ENCODE measurements around the gene GSTT4.

The GSTT4 gene

DNA sequence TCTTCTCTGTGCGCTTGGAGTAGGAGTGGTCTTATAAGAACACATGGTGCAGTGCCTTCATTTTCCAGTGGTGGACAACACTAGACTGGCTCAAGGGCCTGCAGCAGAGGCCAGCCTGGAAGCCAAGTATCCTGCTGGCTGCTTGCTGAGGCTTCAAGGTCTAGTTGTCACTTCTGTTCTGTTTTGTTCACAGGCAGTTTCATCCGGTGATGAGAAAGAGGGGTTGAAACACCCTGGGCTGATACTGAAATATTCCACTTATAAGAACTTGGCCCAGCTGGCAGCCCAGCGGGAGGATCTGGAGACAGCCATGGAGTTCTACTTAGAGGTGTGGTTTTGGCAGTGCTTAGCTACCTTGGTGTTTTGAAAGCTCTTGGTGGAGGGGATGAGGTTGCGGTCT, 35.7 kb upstream of the GSTT4 start:
- no peak for DNase-seq
- no peak overlapping the region for H3K4me3 ChIP-seq (ENCODE audit: insufficient read depth, low read depth, low read length, poor library complexity, severe bottlenecking)
- no peaks in the 10 kb centered on the region for H3K4me1 ChIP-seq (ENCODE audit: control insufficient read depth, insufficient read depth, low read length, poor library complexity, severe bottlenecking)
- no peaks in the 10 kb centered on the region for H3K9me3 ChIP-seq (ENCODE audit: control insufficient read depth, low read length)
- no peak overlapping the region for H3K27ac ChIP-seq (ENCODE audit: insufficient read depth, low read length, poor library complexity, severe bottlenecking)
- no peaks in the 10 kb centered on the region for H3K27me3 ChIP-seq (replicated peaks; ENCODE audit: control insufficient read depth, insufficient read depth, low read length, poor library complexity, severe bottlenecking)
- peaks cover 70% of the 10 kb centered on the region for H3K36me3 ChIP-seq (ENCODE audit: control insufficient read depth, insufficient read depth, low read length)

DNA sequence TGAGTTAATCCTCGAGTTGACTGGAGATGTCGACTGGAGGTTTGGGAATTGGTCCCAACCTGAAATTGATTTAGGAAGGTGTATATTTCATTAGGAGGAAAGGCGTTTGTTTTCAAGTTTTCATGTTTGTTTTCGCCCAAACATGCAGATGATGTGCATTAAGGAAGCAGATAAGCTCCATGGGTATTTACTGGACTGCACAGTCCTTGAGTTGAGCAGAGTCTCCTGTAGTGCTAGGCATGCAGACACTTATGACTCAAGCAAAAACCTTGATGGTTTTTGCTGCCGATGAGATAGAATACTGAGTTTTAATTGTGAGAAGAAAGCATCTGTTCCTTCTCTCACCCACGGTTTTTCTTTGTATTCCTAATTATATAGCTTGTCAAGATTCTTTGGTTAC, 33.8 kb upstream of the GSTT4 start:
- H3K36me3 ChIP-seq (ENCODE audit: control insufficient read depth, insufficient read depth, low read length) = peaks cover 65% of the 10 kb centered on the region

DNA sequence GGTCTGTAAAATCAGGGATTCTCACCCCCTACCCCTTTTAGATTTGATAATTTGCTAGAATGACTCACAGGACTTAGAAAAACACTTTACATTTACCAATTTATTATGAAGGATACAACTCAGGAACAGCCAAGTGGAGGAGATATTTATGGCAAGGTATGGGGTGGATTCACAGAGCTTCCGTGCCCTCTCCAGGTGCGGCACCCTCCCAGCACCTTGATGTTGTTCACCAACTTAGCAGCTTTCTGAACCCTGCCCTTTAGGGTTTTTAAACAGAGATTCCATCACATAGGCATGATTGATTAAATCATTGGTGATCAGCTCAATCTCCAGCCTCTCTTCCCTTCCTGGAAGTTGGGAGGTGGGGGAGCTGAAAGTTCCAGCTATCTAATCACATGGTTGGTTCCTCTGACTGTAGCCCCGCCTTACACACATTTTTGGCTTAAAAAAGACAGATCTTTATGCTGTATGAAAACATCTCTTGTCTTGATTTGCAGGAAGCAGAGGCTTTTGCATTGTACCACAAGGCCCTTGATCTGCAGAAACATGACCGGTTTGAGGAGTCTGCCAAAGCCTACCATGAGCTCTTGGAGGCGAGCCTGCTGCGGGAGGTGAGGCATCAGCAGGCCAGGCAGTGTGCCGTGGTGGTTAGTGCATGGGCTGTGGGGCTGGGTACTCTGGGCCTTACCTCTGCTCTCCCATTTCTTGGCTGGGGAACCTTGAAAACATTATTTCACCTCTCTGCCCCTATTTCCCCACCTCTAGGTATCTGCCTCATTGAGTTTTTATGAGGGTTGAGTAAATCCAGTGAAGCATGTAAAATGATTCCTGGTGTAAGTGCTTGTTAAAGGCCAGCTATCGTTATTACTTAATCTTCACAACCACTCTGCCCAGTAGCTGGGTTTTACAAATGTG, 32.9 kb upstream of the GSTT4 start:
- H3K36me3 ChIP-seq (ENCODE audit: control insufficient read depth, insufficient read depth, low read length) = peaks cover 59% of the 10 kb centered on the region

More for the DNA sequence above, 33.8 kb upstream of the GSTT4 start:
- DNase-seq = no peak
- H3K4me1 ChIP-seq (ENCODE audit: control insufficient read depth, insufficient read depth, low read length, poor library complexity, severe bottlenecking) = no peaks in the 10 kb centered on the region
- H3K27ac ChIP-seq (ENCODE audit: insufficient read depth, low read length, poor library complexity, severe bottlenecking) = no peak overlapping the region
- H3K9me3 ChIP-seq (ENCODE audit: control insufficient read depth, low read length) = no peaks in the 10 kb centered on the region
- H3K27me3 ChIP-seq (replicated peaks; ENCODE audit: control insufficient read depth, insufficient read depth, low read length, poor library complexity, severe bottlenecking) = no peaks in the 10 kb centered on the region
- no peak overlapping the region for H3K4me3 ChIP-seq (ENCODE audit: insufficient read depth, low read depth, low read length, poor library complexity, severe bottlenecking)

DNA sequence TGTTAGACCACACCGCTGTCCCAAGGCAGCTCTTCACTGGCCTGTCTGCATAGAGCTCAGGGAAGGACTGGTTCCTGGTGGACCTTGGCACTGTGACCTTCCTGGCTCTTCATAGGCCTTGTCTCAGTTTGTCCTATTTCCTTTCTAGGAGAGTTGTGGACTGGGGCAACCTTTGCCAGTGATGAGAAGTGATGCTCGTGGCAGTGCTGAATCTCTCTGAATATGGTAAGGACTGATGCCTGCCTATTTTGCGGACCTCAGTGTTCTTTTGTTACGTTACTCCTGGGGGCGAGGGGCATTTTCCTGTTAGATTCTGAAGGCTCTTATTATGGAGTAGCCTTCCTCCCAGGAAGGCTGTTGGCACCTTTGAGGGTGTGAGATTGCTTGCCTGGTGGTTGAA, 30.0 kb upstream of the GSTT4 start:
- no peak overlapping the region for H3K4me3 ChIP-seq (ENCODE audit: insufficient read depth, low read depth, low read length, poor library complexity, severe bottlenecking)
- H3K27me3 ChIP-seq (replicated peaks; ENCODE audit: control insufficient read depth, insufficient read depth, low read length, poor library complexity, severe bottlenecking) = no peaks in the 10 kb centered on the region
- H3K36me3 ChIP-seq (ENCODE audit: control insufficient read depth, insufficient read depth, low read length) = peaks cover 43% of the 10 kb centered on the region
- no peak overlapping the region for H3K27ac ChIP-seq (ENCODE audit: insufficient read depth, low read length, poor library complexity, severe bottlenecking)
- H3K9me3 ChIP-seq (ENCODE audit: control insufficient read depth, low read length) = no peaks in the 10 kb centered on the region
- DNase-seq = no peak
- no peaks in the 10 kb centered on the region for H3K4me1 ChIP-seq (ENCODE audit: control insufficient read depth, insufficient read depth, low read length, poor library complexity, severe bottlenecking)

More for the DNA sequence above, 32.9 kb upstream of the GSTT4 start:
- no peak for DNase-seq
- Histone ChIP-seq H3K27me3 (replicated peaks; ENCODE audit: control insufficient read depth, insufficient read depth, low read length, poor library complexity, severe bottlenecking) (no peaks in the 10 kb centered on the region), H3K4me1 (ENCODE audit: control insufficient read depth, insufficient read depth, low read length, poor library complexity, severe bottlenecking) (no peaks in the 10 kb centered on the region), H3K27ac (ENCODE audit: insufficient read depth, low read length, poor library complexity, severe bottlenecking) (no peak overlapping the region), H3K9me3 (ENCODE audit: control insufficient read depth, low read length) (no peaks in the 10 kb centered on the region), H3K4me3 (ENCODE audit: insufficient read depth, low read depth, low read length, poor library complexity, severe bottlenecking) (no peak overlapping the region)

DNA sequence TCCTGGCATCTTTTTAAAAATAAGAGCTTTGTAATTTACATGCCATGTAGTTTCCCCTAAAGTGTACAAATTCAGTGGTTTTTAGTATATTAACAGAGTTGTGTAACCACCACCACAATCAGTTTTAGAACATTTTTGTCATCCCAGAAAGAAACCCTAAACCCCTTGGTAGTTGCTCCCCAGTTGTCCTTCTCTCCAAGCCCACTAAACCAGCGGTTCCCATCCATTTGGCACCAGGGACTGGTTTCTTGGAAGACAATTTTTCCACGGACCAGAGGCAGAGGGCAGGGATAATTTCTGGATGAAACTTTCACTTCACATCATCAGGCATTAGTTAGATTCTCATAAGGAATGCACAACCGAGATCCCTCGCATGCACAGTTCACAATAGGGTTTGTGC, 28.5 kb upstream of the GSTT4 start:
- no peaks in the 10 kb centered on the region for H3K27me3 ChIP-seq (replicated peaks; ENCODE audit: control insufficient read depth, insufficient read depth, low read length, poor library complexity, severe bottlenecking)
- H3K4me1 ChIP-seq (ENCODE audit: control insufficient read depth, insufficient read depth, low read length, poor library complexity, severe bottlenecking) = no peaks in the 10 kb centered on the region
- no peak overlapping the region for H3K4me3 ChIP-seq (ENCODE audit: insufficient read depth, low read depth, low read length, poor library complexity, severe bottlenecking)
- H3K36me3 ChIP-seq (ENCODE audit: control insufficient read depth, insufficient read depth, low read length) = peaks cover 28% of the 10 kb centered on the region
- no peak for DNase-seq
- H3K27ac ChIP-seq (ENCODE audit: insufficient read depth, low read length, poor library complexity, severe bottlenecking) = no peak overlapping the region
- H3K9me3 ChIP-seq (ENCODE audit: control insufficient read depth, low read length) = no peaks in the 10 kb centered on the region

DNA sequence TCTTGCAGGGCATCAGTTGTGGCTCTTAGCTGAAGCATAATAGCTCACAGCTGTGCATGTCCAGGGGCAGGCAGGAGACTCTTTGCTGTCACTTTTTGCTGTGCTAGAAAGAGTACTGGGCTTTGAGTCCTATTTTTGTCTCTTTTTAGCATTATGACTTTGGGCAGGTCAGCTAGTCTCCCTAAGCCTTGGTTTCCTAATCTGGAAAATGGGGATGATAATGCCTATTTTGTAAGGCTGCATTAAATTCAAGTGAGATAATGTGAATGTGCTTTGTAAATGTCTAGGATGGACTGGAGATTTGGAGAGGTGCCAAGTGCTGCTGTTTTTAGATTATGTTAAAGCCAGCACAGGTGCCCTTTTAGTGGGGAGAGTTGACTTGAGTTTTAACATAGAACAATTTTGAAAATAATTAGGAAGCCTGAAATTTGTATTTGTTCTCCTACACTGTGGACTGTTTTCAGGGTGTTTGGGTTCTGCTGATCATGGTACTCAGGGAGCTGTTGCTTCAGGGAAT, 25.0 kb upstream of the GSTT4 start:
- Histone ChIP-seq H3K4me3 (ENCODE audit: insufficient read depth, low read depth, low read length, poor library complexity, severe bottlenecking) (no peak overlapping the region), H3K27me3 (replicated peaks; ENCODE audit: control insufficient read depth, insufficient read depth, low read length, poor library complexity, severe bottlenecking) (no peaks in the 10 kb centered on the region), H3K27ac (ENCODE audit: insufficient read depth, low read length, poor library complexity, severe bottlenecking) (no peak overlapping the region), H3K36me3 (ENCODE audit: control insufficient read depth, insufficient read depth, low read length) (peaks cover 6% of the 10 kb centered on the region), H3K4me1 (ENCODE audit: control insufficient read depth, insufficient read depth, low read length, poor library complexity, severe bottlenecking) (no peaks in the 10 kb centered on the region), H3K9me3 (ENCODE audit: control insufficient read depth, low read length) (no peaks in the 10 kb centered on the region)
- no peak for DNase-seq

DNA sequence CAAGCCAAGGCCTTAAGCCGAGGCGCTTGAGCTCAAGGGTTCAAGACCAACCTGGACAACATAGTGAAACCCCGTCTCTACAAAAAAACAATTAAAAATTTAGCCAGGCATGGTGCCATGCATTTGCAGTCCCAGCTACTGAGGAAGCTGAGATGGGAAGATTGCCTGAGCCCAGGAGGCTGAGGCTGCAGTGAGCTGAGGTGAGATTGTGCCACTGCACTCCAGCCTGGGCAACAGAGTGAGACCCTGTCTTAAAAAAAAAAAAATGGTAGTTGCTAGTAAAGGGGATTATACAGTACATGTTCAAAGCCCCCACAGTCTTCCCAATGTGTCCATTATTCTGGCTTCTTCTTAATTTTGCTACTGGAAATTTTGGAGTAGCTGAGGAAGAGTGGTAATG, 24.1 kb upstream of the GSTT4 start:
- Histone ChIP-seq H3K4me3 (ENCODE audit: insufficient read depth, low read depth, low read length, poor library complexity, severe bottlenecking) (no peak overlapping the region), H3K27me3 (replicated peaks; ENCODE audit: control insufficient read depth, insufficient read depth, low read length, poor library complexity, severe bottlenecking) (no peaks in the 10 kb centered on the region), H3K9me3 (ENCODE audit: control insufficient read depth, low read length) (no peaks in the 10 kb centered on the region), H3K4me1 (ENCODE audit: control insufficient read depth, insufficient read depth, low read length, poor library complexity, severe bottlenecking) (no peaks in the 10 kb centered on the region), H3K36me3 (ENCODE audit: control insufficient read depth, insufficient read depth, low read length) (peaks cover 6% of the 10 kb centered on the region), H3K27ac (ENCODE audit: insufficient read depth, low read length, poor library complexity, severe bottlenecking) (no peak overlapping the region)
- no peak for DNase-seq

DNA sequence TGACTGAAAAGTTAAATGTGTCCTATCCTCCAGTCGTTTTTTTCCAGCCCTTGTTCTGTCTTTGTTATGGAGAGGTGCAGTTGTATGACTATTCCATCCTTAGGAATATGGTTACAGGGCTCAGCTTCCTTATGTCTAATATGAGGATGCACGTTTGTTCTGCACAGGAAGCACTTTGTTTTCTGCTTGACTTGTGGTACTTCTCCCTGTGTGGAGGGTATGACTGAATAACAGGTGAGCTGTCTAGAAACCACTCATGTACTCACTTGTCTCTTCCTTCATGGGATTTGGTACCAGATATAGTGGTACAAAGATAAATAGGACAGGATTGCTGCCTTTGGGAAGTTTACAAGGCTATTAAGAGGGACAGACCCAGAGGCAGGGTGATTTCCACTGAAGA, 23.3 kb upstream of the GSTT4 start:
- Histone ChIP-seq H3K4me3 (ENCODE audit: insufficient read depth, low read depth, low read length, poor library complexity, severe bottlenecking) (no peak overlapping the region), H3K27ac (ENCODE audit: insufficient read depth, low read length, poor library complexity, severe bottlenecking) (no peak overlapping the region), H3K9me3 (ENCODE audit: control insufficient read depth, low read length) (no peaks in the 10 kb centered on the region), H3K4me1 (ENCODE audit: control insufficient read depth, insufficient read depth, low read length, poor library complexity, severe bottlenecking) (no peaks in the 10 kb centered on the region), H3K27me3 (replicated peaks; ENCODE audit: control insufficient read depth, insufficient read depth, low read length, poor library complexity, severe bottlenecking) (no peaks in the 10 kb centered on the region), H3K36me3 (ENCODE audit: control insufficient read depth, insufficient read depth, low read length) (peaks cover 6% of the 10 kb centered on the region)
- DNase-seq = no peak

DNA sequence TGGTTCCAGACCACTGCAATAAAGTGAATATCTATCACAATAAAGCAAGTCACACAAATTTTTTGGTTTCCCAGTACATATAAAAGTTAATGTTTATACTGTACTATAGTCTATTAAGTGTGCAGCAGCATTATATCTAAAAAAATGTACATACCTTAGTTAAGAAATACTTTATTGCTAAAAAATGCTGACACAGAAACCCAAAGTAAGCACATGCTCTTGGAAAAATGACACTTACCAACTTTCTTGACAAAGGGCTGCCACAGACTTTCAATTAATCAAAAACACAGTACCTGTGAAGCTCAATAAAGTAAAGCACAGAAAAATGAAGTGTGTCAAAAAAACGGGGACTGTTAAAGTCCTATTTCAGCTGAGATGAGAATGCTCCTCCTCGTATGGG, 22.7 kb upstream of the GSTT4 start:
- DNase-seq = no peak
- Histone ChIP-seq H3K9me3 (ENCODE audit: control insufficient read depth, low read length) (no peaks in the 10 kb centered on the region), H3K36me3 (ENCODE audit: control insufficient read depth, insufficient read depth, low read length) (peaks cover 6% of the 10 kb centered on the region), H3K27ac (ENCODE audit: insufficient read depth, low read length, poor library complexity, severe bottlenecking) (no peak overlapping the region), H3K27me3 (replicated peaks; ENCODE audit: control insufficient read depth, insufficient read depth, low read length, poor library complexity, severe bottlenecking) (no peaks in the 10 kb centered on the region), H3K4me1 (ENCODE audit: control insufficient read depth, insufficient read depth, low read length, poor library complexity, severe bottlenecking) (peaks cover 4% of the 10 kb centered on the region), H3K4me3 (ENCODE audit: insufficient read depth, low read depth, low read length, poor library complexity, severe bottlenecking) (no peak overlapping the region)

DNA sequence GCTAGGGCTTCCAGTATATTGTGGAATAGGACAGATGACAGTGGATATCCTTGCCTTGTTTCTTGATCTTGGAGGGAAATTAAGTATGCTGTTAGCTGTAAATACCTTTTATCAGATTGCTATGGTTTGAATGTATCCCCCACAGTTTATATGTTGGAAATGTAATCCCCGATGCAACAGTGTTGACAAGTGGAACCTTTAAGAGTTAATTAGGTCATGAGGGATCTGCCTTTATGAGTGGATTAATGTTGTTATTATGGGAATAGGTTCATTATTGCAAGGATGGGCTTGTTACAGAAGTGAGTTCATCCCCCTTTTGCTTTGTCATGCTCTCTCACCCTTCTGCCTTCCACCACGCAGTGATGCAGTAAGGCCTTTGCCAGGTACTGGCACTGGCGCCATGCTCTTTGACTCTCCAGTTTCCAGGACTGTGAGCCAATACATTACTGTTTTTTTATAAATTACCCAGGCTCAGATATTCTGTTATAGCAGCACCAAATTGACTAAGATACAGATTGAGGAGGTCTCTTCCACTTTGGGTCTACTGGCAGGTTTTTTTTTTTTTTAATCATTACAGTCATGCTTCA, 22.2 kb upstream of the GSTT4 start:
- Histone ChIP-seq H3K4me3 (ENCODE audit: insufficient read depth, low read depth, low read length, poor library complexity, severe bottlenecking) (no peak overlapping the region), H3K4me1 (ENCODE audit: control insufficient read depth, insufficient read depth, low read length, poor library complexity, severe bottlenecking) (peaks cover 4% of the 10 kb centered on the region), H3K36me3 (ENCODE audit: control insufficient read depth, insufficient read depth, low read length) (peaks cover 6% of the 10 kb centered on the region), H3K9me3 (ENCODE audit: control insufficient read depth, low read length) (no peaks in the 10 kb centered on the region), H3K27me3 (replicated peaks; ENCODE audit: control insufficient read depth, insufficient read depth, low read length, poor library complexity, severe bottlenecking) (no peaks in the 10 kb centered on the region), H3K27ac (ENCODE audit: insufficient read depth, low read length, poor library complexity, severe bottlenecking) (no peak overlapping the region)
- no peak for DNase-seq
